SHP77 (cell line): Measurements from ENCODE around the gene P2RX3.
"Not testable (repeated sequence)": the region's sequence is repeated elsewhere in the genome, so short reads cannot be mapped to it uniquely, and the experiment has no call there.

Experiments used
- DNase-seq, 2 experiments: peaks; one replicate each; lab custom pipeline; 2025; lab: John Stamatoyannopoulos, UW

The P2RX3 gene

DNA sequence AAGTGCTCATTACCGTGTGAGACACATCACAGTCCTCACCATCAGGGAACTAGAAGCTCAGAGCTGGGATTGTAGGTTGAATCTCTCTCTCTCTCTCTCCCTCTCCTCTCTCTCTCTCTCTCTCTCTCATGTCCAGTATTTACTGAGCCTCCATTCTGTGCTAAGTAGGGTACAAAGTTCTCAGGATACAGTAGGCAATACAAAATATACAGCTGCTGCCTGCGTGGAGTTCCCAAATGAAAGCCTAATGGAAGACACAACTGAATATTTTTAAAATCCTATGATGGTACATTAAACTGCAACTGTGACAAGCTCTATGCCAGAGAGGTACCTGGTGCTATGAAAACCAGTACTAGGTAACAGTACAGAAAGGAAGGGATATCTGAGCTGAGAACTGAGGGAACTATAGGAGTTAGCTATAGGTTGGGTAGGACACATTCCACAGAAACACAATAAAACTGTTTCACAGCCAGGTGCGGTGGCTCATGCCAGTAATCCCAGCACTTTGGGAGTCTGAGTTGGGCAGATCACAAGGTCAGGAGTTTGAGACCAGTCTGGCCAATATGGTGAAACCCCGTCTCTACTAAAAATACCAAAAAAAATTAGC lies 61.9 kb downstream of the P2RX3 start:
- no peak for DNase-seq

DNA sequence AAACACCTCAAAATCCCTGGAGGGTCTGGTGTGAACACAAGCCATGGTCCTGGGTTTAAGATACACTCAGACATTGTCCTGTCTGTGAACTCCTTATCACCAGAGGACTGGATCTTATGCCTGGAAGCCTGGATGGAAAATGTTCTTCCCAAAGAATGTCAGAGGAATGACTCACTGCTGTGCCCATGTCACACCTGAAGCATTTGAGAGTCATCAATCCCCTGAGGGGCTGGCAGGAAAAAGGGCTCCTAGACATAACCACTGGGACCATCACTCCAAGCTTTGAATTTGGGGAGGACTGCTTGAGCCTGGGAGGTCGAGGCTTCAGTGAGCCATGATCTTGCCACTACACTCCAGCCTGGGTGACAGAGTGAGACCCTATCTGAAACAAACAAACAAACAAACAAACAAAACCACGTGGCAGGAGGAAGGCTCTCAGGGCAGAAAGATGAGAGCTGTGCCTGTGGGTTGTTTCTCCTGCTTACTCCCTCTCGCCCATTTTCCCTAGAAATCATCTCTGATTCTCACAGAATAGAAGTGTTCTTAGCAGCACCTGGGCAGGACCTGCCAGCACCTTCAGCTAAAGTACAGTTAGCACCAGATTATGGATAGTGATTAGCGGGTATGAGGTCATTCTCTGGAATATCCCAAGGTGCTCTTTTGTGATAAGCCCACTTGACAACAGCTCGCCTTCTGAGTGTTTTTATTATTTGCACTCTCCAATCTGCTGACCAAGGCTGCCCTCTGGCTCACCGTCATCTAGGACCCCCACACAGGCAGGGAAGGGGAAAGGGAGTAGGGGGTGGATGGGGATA lies 64.2 kb downstream of the P2RX3 start:
- DNase-seq = no peak

DNA sequence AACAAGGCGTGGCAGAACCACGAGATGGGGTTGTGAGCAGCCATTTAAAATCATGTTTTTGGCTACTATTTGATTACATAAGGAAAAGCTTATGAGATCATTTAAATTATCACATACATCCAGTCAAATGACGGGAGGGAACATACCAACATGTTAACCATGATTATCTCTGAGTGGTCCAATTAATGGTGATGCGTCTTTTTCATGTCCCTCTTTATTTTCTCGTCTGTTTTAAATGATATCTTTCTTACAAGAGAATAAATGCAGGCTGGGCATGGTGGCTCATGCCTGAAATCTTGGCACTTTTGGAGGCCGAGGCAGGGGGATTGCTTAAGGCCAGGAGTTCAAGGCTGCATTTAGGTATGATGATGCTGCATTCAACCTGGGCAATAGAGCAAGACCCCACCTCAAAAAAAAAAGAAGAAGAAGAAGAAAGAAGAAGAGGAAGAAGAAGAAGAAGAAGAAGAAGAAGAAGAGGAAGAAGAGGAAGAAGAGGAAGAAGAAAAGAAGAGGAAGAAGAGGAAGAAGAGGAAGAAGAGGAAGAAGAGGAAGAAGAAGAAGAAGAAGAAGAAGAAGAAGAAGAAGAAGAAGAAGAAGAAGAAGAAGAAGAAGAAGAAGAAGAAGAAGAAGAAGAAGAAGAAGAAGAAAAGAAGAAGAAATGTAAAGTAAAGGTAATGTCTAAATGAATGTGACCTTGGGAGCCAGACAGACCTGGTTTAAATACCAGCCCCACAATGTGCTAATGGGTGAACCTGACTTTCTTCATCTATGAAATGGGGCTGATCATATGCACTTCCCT lies 65.0 kb downstream of the P2RX3 start:
- not testable (repeated sequence) for DNase-seq

DNA sequence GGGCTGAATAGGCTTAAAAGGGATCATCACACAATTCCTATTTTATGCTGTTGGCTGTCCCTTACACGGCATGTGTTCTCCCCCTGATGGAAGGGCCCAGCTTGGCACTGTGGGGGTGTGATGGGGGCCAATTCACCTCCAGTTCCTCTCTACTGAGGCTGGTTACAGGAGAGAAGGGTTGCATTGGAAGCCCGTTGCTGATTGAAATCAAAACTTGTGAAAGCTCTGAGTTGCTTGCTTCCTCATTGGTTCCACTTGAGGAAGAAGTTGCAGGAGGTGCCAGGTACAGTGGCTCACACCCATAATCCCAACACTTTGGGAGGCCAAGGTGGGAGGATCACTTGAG lies 65.6 kb downstream of the P2RX3 start:
- DNase-seq = no peak

DNA sequence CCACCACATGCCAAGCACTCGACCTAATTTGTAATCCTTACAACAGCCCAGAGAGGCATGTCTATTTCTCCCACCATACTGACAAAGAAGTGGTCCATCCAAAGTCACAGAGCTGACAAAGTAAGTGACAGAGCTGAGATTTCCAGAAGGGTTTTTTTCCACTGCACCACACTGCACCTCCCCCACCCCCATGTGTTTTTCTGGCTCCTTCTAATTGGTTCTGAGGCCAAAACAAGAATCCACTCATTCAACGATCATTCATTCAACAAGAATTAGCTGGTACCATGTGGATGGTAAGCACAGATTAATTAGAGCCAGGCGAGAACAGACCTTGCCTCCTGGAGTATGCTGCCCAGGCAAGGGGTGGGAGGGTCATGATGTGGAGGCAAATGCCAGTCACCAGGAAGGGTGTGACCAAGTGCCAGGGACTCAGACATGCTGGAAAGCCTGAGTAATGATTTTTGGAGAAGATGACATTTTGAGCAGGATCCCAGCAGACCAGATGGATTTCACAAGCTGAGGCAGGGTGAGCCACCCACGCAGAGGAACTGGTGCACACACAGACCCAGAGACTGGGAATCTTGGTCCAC lies 67.2 kb downstream of the P2RX3 start:
- no peak for DNase-seq

DNA sequence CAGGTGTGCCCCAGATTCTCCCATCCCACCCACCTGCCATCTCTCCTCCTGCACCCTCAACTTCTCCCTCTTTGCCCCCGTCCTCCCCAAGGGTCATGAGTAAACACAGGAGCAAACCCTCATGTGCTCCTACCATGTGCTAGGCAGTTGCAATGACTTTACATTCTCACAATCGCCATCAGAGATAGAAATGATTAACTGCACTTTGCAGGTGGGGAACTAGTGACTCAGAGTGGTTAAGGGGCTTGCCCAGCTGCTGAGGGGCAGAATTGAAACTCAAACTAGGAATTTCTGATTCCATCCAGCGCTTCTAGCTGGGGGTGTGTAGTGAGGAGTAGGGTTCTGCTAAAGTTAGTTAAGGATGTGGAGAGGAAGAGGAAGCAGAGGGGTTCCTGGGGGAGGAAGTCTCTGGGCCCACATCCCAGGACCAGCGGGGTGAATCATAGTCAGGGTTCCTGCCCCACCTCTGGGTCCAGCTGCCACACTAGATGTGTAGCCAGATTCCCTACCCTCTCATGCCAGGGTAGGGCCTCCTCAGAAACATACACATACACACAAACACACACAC lies 68.3 kb downstream of the P2RX3 start:
- DNase-seq = no peak

DNA sequence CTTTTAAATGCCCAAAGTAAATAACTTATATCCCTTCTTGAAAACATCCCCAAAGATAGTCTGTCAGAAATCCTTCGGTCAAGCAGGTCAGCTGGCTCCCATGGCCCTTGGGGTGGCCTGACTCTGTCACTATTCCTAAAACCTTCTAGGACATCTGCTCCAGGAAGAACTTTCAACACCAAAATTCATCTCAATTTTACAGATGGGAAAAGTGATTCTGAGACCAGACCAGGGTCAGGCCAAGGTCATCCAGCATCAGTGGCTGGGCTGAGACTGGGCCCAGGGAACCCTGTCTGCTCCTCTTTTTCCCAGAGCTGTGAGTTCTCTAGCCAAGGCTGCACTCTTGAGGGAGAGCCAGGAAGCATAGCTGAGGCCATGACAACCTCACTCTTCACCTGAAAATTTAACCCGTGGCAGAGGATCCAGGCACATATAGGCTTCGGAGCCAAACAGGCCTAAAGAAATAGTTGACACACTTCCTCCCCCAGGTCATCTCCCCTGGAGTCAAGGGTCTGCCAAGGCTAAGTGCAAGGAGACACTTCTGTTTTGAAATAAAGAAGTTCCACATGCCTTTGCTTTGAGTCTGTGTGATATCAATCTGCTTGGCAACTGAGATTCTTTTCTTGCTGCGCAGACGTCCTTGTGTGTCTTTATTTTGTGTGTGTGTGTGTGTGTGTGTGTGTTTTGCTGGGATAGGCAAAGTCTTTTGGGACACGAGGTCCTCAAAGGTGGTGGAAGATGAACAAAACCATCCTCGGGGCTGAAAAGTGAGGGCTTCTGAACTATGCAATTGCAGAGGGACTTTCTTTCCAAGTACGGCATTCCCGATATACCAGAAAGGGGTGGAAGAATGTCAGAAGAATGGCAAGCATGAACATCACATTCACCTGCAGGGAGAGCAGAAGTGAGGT lies 69.1 kb downstream of the P2RX3 start:
- DNase-seq = no peak

DNA sequence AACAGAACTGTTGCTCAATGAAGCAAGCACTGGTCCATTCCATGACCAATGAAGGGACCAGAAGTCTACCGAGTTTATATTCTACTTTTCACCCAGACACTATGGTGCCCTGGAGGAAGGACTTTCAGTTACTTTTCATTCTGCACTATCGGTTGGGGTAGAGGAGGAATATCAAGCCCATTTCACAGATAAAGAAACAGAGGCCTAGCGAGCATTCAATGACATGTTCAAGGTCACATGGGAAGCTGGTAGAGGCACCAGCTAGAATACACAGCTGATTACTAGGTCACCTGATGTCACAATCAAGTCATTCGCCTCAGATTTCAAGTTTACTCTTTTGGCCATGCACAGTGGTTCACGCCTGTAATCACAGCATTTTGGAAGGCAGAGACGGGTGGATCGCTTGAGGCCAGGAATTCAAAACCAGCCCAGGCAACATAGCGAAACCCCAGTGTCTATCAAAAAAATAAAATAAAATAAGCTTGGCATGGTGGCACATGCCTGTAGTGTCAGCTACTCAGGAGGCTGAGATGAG lies 69.9 kb downstream of the P2RX3 start:
- no peak for DNase-seq

DNA sequence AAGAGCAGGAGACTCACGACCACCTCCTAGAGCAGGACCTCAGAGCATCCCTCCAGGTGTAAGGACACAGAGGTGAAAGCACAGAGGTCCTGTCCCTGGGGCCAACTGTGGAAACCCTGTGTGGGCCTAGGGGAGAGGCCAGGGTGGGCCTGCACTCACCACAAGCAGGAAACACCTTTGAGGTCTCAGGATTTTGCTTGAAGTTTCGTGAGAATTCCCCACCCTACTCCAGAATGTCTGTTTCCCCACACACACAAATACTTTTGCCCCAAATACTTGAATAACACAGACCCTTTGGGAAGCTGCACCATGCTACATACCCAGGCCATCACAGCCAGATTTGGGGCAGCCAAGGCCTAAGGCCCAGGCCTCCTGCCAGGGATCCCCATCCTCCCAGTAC lies 70.6 kb downstream of the P2RX3 start:
- DNase-seq = no peak

DNA sequence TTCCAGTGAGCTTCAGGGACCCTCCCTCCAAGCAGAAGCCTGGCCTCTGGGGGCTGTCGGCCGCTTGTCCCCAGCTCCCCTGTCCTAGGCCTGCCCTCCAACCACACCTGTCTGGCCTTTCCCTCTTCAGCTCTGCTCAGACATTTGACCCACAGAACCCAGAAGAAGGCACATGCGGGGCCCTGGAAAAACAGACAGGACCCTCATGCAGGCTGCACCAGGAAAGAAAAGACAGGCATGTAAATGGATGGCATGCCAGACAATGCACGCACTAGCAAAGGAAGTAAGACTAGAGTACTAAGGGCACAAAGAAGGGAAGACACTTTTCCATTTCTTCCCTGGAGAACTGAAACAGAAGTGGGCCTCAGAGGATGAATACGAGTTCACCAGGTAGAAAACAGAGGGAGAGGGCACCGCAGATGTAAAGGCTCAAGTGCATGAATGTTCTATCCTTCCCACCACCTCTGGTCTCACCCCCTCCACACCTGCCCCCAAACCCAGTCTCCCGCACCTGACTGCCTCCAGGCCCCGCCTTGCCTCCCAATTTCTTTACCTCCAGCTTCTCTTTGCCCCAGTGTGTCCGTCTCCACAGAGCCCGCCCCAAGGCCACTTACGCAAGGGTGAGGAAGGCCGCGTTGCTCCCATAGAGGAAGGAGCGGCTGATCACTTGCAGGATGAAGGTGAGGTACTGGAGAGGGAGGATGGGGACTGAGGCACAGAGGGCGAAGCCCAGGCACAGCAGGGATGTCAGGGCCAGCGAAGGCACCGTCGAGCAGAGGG lies 71.4 kb downstream of the P2RX3 start:
- no peak for DNase-seq

DNA sequence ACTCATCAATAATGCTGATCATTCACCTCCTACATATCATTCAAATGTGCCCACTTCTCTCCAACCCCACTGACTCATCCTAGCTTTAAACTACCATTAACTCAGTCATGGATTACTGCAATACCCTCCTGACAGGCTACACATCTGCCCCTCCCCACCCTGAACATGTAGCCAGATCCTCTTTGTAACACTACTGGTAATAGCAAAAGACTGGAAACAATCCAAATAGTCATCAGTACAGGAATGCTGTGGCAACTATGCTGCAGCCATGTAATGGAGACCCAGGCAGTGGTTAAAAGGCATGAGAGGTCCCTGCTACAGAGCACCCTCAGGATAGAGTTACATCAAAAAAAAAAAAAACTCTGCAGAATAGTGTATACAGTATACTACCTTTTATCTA lies 72.1 kb downstream of the P2RX3 start:
- no peak for DNase-seq

DNA sequence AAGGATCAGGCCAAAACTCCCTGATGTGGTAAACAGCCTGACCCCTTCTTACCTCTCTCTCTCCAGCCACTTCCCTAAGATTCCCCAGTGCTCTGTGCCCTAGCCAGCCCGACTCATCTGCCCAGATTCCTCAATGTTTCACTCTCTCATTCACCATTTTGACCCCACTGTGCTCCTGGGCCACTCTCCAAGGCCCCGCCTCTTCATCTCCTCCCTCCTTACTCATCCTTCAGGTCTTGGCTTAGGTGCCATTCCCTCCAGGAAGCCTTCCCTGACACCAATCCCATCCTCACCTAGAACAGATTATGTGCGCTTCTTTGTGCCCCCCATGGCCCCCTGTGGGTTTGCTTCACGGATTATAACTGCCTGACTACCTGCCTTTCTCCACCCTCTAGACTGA lies 75.5 kb downstream of the P2RX3 start:
- no peak for DNase-seq

DNA sequence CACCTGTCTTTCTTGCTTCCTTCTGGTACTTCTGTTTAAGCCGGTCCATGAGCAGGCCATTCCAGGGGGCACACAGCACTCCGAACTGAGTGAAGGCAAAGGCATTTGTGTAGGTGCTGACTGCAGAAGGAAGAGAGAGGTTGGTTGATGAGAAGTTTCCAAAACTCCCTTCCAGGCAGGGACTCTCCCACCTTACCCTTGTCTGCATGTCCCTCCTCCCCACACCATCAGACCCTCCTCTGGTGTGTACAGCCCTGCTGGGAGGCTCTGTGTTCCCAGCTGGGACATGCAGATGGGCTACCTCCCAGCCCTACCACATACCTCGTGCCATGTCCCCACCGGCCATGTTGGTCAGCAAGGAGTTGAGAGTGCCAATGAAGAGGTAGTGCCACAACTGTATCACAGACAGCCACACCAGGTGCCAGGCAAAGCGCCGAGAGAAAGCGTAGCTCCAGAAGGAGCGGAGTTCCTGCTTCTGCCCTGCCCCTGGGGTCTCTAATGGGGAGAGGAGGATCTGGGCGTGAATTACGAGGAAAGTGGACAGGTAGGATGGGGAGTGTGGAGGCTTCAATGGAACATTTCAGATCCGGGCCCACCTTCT lies 76.6 kb downstream of the P2RX3 start:
- DNase-seq = no peak

DNA sequence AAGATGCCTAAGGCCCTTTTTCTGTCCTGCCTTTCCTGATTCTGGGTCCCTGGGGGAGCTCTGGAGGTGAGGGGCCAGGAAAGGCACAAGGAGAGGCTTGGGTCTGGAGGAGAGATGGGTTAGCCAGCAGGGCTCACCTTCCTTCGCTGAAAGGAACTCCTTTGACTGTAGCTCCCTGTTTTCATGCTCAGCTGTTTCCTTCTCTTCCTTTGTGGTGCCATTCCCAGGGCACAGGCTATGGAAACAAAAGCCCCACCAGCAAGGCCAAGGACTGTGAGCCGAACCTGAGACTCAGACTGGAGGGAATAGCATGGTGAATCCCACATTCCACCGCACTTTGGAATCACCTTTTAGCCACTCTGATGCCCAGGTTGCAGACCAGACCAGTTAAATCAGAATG lies 78.3 kb downstream of the P2RX3 start:
- no peak for DNase-seq

DNA sequence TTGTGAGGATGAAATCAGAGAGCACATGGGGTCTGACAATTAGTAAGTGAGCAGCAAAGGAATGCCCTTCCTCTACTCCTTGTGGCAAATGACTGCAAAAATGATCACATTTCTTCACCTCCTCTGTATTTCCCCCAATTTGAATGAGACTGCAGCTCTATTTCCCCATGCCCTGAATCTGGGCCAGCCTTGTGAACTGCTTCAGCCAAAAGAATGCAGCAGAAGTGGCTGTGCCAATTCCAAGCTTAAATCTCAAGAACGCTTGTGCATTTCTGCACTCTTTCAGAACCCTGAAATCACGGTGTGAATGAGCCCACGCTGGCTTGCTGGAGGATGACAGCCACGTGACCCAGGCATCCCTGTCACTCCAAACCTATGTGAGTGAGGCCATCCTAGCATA lies 78.9 kb downstream of the P2RX3 start:
- DNase-seq = no peak

DNA sequence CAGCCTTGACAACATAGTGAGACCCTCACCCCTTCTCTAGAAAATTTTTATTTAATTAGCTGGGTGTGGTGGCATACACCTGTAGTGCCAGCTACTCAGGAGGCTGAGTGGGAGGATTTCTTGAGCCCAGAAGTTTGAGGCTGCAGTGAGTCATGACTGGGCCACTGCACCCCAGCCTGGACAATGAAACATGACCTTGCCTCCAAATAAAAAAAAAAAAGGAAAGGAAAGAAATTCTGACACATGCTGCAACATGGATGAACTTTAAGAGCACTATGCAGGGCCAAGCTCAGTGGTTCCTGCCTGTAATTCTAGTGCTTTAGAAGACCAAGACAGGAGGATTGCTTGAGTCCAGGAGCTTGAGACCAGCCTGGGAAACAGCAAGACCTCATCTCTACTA lies 80.0 kb downstream of the P2RX3 start:
- no peak for DNase-seq

DNA sequence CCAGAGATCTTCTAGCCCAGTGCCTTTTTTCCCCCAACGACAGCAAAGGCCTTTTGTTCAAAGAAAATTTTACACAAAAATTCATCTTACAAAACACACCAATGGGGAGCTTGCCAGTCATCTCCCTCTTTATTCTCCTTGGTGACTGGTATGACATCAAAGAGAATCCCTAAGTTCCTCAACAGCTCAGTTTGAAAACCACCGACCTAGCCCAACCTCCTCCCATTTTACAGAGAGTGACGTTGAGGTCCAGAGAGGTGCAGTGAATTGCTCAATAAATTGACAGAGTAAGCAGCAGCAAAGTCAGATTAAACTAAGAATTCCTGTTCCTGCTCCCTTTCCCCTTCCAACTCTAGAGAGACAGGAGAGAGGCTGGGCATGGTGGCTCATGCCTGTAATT lies 81.0 kb downstream of the P2RX3 start:
- DNase-seq = no peak

DNA sequence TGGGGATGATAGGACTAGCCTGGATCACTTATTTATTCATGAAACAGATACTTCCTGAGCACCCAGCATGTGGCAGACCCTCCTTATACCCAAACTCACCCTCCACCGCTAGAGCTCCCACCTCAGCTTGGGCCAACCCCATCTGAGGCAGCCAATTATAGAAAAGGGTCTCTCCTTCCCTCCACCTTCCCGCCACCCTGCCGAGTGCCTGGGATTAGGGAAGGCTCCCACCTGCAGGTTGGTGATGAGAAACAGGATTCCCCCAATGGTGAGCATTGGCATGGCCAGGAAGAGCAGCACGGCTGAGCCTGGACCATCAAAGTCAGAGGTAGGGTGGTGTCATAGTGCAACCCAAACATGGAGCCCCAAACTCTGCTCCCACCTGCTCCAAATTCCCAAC lies 82.9 kb downstream of the P2RX3 start:
- DNase-seq = no peak

DNA sequence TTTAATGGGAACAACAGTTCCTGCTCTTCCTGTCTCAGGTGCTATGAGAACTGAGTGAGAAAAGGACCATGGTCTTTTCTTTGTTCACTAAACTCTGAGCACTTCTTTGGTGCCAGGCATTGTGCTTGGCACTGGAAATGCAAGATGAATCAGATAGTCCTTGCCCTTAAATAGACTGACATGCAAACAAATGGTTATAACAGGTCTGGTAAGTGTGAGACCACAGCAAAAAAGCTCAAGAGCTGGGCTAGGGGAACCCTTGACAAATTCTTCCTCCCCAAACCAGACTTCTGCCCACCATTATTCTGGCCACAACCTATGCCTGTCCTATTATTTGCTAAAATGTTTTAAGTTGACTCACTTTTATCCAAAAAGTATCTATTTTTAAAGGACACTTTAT lies 83.7 kb downstream of the P2RX3 start:
- no peak for DNase-seq
